HG02763 (cell line): ENCODE measurements around the gene TBX19.

ENCODE experiments used
- ATAC-seq: cut with Tn5 transposase; IDR thresholded peaks from one replicate; pipeline ENCODE4 v1.9.1; 2021; ENCODE audit warnings: mild to moderate bottlenecking, moderate library complexity; ENCODE audit not compliant: unreplicated experiment

Gene TBX19

DNA sequence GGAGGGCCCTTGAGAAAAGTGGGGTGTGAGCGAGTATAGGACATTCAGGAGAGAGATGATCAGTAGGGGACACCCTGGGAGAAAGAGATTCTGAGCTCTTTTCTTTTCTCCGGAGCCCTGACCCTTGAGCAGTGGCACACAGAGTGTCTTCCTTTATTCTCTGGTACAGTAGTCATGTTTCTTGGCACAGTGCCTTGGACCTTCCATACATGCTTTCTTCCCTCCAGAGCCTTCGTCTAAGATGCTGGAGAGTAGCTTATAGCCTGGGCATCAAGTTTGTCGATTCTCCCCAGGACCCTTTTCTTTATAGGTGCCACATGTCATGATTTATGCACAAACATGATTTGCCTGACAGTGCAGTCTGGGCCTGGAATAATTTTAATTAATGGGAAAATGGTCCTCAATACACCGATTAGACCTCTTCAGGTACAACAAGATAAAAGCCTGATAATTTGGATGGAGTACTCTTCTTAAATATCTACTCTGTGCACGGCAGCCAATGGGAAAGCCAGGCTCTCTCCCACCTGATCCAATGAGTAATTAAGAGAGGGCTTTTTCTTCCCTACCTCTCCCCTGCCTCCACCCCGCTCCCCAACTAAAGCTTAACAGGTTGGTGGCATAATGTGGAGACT, at the start of gene TBX19:
TSS of gene TBX19 (plus strand) at position 582 of the 632 bp plus-strand sequence. CDS start 214 bp downstream, outside the sequence.
- no peak for ATAC-seq

DNA sequence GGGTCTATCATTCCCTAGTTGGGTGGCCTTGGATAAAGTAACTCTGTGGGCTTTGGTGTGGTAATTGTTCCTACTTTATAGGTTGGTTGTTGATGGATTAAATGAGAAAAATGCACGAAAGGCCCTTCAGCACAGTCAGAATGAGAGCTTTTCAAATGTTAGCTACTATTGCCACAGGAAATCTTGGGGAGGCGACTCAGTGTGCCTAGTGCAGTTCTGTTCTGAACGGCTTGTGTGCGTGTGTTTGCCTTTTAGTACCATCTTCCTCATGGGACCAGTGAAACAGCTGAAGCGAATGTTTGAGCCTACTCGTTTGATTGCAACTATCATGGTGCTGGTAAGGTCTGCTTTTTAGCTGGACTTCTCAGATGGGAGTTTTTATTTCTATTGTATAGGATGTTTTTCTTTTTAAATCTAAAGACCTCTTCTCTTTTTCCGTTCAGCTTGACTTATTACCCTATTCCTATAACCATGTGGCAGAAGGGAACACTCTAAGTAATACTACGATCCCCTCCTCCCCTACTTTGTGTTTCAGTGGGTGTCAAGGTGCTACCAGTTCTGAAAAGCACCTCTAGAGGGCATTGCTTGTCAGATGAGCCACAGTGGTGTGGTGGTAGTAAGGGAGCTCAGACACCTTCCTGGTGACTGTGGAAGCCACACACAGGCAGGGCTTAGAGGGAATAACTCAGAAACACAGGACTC, 45.7 kb upstream of the TBX19 start:
- peak; percentile 86 for ATAC-seq

DNA sequence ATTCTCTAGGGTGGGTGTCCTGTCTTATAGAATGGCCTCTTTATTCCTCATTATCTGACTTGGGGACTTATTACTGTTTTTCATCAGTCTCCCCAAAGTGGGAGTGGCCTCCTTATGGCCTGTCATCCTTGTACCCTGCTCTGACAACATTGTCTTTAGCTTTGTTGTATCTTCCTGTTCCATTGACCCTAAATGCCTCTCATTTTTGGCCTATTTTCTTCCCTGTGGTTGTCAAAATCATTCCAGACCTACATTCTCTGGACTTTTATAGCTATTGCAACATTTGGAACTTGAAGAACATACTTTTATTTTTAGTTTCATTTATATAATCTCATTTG, 45.2 kb upstream of the TBX19 start:
- ATAC-seq: no peak

DNA sequence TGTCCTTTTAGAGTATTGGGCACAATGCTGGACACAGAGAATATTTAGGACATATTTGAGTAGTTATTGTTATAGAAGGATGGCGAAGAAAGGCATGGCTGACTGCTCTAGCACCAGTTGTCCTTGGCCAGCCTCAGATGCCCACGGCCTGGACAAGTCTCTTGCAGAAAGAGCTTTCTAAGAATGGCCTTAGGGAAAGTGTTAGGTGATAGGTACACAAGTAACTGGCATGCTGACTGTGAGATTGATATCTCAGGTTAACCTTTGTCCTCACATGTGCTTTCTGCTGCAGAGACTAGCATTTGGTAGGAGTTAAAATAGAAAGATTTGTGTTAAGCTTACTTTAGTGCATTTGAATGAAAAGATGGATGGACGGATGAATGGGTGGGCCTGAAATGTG, 44.7 kb upstream of the TBX19 start:
- ATAC-seq: no peak

DNA sequence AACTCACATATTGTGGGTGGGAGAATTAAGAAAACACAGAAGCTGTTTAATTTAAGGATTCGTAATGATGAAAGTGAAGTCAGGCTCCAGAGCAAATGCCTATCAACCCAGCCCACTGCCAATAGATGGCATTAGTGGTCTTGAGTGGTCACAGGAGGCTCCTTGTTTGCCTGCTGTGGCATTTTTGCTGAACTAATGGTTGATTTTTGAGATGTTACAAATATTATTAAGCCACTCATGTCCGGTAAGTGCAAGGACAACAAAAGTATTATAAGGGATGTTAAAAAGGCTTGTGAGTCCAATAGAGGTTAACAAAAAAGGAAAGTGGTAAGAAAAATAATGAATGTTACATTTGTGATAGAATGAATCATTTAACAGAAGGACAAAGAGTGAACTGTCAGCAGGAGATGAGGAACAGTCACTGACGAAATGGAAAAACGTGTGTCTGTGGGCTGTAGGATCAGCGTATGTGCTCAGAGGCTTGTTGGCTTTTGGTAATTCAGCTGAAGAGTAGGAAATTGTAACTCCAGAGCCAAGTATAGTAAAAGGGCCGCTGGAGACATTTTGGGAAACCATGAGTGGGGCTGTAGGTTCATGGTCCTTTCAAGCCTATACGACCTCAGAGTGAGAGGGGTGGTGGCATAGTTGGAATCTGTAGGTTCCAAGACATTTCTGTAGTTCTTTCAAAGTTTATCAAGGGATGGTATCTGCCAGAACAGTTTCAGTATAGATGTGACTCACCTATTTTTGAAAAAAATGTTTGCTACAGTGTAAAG, 43.7 kb upstream of the TBX19 start:
- no peak for ATAC-seq

DNA sequence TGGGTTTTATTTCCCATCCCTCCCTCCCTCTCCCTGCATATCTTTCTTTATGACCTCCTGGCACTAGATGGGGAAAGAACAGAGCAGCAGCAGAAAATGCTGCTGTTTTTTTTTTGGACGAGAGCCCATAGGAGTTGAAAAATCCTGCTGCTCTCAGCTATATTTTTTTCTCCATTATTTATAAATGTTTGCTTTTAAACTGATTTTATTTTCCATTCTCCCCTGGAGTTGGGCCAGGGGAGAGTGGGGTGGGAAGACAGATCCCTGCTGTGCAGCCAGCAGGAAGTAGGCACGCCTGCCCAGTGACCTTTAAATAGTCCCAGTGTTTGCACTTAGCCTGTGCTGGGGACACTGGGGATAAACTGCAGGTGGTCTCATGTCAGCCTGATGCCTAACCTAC, 37.5 kb upstream of the TBX19 start:
- no peak for ATAC-seq

DNA sequence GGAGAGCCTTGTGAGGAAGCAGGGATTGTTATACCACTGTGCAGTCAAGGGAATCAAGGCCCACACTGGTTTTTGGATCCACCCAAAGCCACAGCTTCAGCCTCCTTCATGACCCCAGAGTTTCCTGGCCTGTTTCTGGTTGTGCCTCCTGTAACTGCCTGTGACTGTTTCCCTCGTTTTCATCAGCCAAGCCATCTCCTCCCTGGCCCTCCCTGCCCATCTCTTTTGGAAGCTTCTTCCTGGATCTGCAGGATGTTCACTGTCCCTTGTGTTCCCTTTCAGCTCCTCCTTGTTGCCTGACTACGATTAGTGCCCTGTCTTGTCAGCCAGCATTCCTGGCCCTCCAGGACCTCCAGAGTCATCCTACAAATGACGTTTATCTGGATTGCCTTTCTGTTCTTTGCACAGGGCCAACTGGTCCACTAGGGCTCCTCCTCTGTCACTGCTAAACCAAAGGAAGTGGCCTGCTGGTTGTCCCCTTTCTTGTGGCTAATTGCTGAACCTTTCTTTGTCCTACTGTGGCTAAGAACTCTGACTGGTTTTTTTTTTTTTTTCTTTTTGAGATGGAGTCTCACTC, 37.0 kb upstream of the TBX19 start:
- ATAC-seq: no peak

DNA sequence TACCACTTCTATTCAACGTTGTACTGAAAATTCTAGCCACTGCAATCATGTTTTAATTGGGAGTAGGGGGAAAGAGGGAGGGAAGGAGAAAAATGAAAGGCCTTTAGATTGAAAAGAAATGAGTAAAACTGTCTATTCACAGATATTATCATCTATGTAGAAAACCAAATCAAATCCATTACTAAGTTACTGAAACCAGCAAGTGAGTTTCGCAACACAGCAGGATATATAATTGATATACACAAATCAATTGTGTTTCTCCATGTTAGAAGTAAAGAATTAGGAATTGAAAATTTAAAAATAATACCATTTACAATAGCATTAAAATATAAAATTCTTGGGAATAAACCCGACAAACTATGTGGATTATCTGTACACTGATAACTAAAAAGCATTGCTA, 35.6 kb upstream of the TBX19 start:
- no peak for ATAC-seq

DNA sequence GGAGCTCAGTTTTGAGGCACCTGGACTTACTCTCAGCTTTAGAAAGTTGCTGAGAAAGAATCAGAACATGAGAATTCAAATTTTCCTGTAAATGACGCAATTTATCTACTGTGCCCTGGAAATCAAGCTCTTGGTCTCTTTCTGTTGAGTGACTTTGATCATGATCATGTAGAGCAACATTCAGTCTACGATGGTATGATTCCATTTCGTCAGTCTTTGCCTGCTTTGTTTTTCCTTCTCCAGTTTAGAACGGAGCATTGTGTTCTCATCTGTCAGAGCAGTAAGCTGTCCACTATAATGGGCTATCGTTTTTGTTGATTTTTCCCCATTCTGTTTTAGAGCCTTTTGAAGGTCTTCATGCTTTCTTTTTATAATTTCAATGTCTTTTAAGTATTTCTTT, 34.2 kb upstream of the TBX19 start:
- ATAC-seq: no peak

DNA sequence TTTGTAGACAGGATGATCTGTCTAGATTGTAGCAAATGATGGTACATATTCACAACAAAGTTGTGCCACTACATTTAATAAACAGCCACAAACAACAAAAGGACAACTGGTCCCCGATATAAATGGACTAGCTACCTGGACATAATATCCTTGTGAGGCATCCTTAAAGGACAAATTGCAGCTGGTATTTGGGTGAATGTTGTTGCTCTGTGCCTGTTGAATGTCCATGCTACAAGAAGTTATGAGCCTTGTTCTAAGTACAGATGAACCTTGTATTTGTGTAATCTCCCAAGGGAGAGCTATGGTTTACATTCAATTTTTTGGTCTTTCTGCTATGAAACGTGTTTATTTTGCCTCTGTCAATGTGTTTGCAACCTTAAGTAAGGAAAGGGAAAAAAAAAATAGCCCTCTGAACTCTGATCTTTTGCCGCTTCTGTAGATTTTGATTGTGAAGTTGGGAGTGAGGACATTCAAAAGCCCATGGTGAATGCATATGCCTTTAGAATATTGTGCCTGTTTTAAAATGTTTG, 28.4 kb upstream of the TBX19 start:
- ATAC-seq: no peak

DNA sequence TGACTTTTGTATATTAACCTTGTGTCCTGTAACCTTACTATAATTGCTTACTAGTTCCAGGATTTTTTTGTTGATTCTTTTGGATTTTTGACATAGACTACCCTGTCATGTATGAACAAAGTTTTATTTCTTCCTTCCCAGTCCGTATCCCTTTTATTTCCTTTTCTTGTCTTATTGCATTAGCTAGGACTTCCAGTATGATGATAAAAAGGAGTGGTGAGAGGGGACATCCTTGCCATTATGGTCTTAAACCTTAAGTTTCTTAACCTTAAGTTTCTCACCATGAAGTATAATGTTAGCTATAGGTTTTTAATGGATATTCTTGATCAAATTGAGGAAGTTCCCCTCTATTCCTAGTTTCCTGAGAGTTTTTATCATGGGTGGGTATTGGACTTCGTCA, 24.5 kb upstream of the TBX19 start:
- no peak for ATAC-seq

DNA sequence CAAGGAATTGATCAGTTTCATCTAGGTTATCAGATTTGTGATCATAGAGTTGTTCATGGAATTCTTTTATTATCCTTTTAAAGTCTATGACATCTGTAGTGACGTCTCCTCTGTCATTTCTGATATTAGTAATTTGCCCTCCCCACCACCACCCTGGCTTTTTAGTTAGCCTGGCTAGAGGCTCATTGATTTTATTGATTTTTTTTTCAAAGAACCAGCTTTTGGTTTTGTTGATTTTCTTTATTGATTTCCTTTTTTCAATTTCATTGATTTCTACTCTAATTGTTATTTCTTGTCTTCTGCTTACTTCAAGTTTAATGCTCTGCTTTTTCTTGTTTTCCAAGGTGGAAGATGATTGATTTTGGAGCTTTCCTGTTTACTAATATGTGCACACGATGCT, 23.3 kb upstream of the TBX19 start:
- ATAC-seq: no peak

DNA sequence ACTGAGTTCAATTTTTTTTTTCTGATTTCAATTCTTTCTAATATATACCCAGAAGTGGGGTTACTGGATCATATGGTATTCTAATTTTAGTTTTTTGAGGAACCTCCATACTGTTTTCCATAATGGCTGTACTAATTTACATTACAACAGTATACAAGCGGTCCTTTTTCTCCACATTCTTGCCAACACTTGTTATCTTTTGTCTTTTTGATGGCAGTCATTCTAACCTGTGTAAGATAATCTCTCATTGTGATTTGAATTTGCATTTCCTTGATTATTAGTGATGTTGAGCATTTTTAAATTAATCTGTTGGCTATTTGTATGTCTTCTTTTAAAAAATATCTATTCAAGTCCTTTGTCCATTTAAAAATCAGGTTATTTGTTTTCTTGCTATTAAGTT, 21.1 kb upstream of the TBX19 start:
- ATAC-seq: no peak

DNA sequence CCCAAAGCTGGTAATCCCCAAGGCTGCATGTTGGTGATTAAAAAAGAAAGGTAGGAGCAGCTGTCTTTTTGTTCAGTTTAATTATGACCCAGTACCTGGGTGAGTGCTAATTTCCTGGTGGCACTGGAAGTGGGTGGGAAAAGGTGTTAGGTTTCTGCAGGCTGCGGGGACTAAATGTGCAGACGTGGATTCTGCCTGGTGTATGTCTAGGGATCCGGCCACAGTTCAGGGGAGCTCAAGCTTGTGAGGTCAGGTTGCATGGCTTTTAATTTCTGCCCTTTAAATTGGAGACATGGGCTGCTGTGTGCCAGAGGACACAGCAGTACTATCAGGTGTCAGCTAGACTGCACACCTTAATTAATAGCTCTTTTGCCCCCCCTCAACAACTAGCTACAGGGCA, 20.3 kb upstream of the TBX19 start:
- no peak for ATAC-seq

DNA sequence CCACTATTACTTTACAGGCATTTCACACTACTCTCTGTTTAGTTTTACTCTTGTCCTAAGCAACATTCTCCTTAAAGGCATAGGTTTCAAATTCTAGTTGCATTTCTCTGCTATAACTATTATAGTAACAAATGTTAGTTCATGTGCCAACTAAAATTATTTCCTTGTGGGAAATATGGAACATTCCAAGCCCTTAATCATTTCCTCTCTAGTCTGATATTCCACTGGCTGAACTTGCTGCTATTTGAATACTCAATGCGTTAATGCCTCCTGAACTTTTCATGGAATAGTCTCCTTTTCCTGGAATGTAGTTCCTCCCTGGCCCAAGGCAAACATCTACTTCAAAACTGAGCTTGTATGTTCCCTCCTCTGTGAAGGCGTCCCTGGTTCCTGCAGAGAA, 19.3 kb upstream of the TBX19 start:
- ATAC-seq: no peak

DNA sequence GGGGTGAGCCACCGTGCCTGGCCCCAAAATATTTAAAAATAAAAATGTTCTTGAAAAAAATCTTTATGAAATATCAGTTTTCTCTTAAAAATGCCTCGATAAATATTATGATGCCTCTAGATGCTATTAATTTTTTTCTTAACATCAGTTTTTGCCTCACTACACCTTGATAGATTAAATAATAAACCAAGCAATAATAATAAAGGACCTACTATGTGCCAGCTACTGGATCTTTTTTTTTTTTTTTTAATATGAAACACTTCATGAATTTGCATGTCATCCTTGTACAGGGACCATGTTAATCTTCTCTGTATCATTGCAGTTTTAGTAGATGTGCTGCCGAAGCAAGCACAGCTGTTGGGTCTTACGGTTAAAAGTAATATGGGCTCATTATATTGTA, 17.5 kb upstream of the TBX19 start:
- ATAC-seq: no peak

DNA sequence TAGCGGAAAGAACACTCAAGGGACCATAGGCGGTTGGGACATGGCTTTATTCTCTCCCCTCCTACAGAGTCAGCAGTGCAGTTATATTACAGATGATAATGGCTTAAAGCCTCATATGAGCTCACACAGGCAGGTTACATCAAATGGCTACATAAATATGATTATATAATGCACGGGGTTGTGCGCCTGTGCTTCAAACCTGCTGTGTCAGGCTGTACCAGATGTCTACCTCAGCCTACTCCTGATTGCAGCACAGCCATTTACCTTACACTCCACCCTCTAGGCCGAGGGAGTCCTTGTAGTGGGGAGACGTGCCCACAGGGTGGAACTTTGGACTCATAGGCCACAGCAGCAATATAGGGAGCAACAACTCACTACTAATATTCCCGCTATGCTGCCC, 16.4 kb upstream of the TBX19 start:
- ATAC-seq: no peak

DNA sequence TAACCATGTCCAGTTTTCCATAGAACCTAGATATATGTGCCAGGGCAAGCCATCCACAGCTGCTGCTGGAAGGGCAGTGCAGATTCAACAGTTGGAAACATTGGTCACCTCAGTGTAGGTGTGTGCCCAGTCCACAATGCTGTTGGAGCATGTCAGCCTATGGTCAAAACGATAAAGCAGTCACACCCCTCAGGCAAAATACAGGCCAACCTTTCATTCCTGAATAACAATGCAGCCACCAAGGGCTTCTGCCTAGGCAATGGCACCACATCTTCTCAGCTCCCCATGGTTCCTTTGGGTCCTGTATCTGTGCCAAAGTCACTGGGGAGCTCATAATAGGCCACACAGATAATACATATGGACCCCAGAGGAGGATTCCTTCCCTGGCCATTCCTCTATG, 15.1 kb upstream of the TBX19 start:
- no peak for ATAC-seq

DNA sequence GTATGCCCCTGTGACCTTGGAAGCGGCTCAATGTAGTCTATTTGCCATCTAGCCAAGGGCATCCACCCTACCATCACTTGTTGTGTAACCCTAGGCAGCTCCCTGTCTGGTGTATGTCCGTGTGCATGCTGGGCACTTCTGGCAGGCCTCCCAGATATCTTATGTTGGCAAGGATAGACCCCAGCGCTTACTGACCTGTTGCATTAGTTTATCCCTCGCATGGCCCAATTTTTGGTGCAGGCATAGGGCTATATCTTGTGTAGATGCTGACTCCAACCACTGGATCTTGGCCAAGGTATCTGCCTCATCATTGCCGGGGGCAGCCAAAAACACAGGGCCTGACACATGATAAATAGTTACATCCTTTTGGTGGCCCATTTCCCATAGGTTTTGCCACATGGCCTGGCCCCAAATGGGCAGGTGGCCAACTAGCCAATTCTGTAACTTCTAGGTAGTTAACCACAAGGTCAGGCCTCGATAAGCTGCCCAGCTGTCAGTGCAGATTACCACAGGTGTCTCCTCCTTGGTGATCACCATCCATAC, 14.0 kb upstream of the TBX19 start:
- ATAC-seq: no peak

DNA sequence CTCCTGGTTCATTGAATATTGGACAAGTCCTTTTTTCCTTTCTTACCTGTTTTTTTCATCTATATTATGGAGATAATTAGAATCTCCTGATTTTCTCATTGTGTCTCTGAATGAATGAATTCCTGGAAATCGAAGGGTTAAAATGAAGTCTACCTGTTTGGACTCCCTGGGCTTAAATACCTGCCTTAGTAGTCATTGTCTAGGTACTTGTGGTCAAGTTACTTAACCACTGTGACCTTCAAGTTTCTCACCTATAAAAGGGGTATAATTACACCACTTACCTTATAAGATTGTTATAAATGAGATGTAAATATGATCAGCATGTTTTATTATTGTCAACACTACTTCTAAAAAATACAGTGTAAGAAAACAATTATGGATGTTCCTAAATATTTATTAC, 9.0 kb upstream of the TBX19 start:
- no peak for ATAC-seq

DNA sequence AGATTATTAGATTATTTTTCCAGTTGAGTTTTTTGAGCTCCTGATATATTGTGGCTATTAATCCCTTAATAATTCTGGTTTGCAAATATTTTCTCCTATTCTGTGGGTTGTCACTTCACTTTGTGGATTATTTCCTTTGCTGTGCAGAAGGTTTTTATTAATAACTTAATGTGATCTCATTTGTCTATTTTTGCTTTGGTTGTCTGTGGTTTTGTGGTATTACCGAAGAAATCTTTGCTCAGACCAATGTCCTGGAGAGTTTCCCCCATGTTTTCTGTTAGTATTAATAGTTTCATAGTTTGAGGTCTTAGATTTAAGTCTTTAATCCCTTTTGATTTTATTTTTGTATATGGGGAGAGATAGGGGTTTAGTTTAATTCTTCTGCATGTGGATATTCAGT, 7.1 kb upstream of the TBX19 start:
- no peak for ATAC-seq
